Bronchial epithelial cell (primary cell): ENCODE data around the gene FGF12. TPM values are rescaled to one million over a fixed set of nuclear protein-coding genes. Genes with fewer than 3 reads are reported as not detected.

Experiments
- DNase-seq: peaks from one replicate; pipeline ENCODE4 v3.0.0-alpha.2; 2010; ENCODE audit warnings: low read depth
- FAIRE-seq: peaks from 2 replicates; lab custom pipeline; 2011; peaks lifted over from hg19 to GRCh38; lab: Jason Lieb, UNC
- H3K27me3 ChIP-seq: 2 replicates; pipeline ENCODE4 v1.5.1; 2011; ENCODE audit warnings: low read length; ENCODE audit not compliant: control insufficient read depth, insufficient read depth
- H3K36me3 ChIP-seq: 2 replicates; pipeline ENCODE4 v1.5.1; 2011; ENCODE audit warnings: low read length; ENCODE audit not compliant: control insufficient read depth, insufficient read depth
- H3K4me3 ChIP-seq: 2 replicates; pipeline ENCODE4 v1.5.1; 2011; ENCODE audit warnings: mild to moderate bottlenecking, low read depth, low read length, control low read depth
- CTCF ChIP-seq: IDR thresholded peaks from 2 replicates; pipeline ENCODE4 v1.5.1; 2011; ENCODE audit warnings: mild to moderate bottlenecking, moderate library complexity, low read length, control low read depth, inconsistent platforms; ENCODE audit not compliant: insufficient read depth, severe bottlenecking
- total RNA-seq: library from RNA; depleted of rRNA; stranded (reverse); fragments of >200 nt; gene quantifications from 2 replicates; pipeline ENCODE4 v1.2.1, GENCODE V29; 2014

FGF12 gene
- total RNA-seq, 1 donor from 2014 or later: not detected

- no peak for DNase-seq
- Histone ChIP-seq H3K4me3 (no peak overlapping the region), H3K27me3 (no peaks in the 10 kb centered on the region), H3K36me3 (no peaks in the 10 kb centered on the region)
- no peak for TF ChIP-seq CTCF
- FAIRE-seq: no peak
These were observed 51.2 kb downstream of the FGF12 start for GRCh38 chr3:192675958-192676649.

- no peaks in the 10 kb centered on the region for H3K27me3 ChIP-seq
- no peak for DNase-seq
- H3K36me3 ChIP-seq: no peaks in the 10 kb centered on the region
- no peak overlapping the region for H3K4me3 ChIP-seq
- FAIRE-seq: no peak
- TF ChIP-seq CTCF: no peak
These were observed 71.7 kb downstream of the FGF12 start for GRCh38 chr3:192655628-192656027.

GRCh38 chr3:192655040-192655439 is 72.3 kb downstream of the FGF12 start:
- Histone ChIP-seq H3K4me3 (no peak overlapping the region), H3K27me3 (no peaks in the 10 kb centered on the region), H3K36me3 (no peaks in the 10 kb centered on the region)
- FAIRE-seq (no peak), DNase-seq (no peak)
- no peak for TF ChIP-seq CTCF

- FAIRE-seq: no peak
- H3K4me3 ChIP-seq: no peak overlapping the region
- TF ChIP-seq CTCF: no peak
- H3K36me3 ChIP-seq: no peaks in the 10 kb centered on the region
- no peak for DNase-seq
- no peaks in the 10 kb centered on the region for H3K27me3 ChIP-seq
These were observed 73.5 kb downstream of the FGF12 start for GRCh38 chr3:192653862-192654261.

- no peaks in the 10 kb centered on the region for H3K27me3 ChIP-seq
- H3K4me3 ChIP-seq: no peak overlapping the region
- TF ChIP-seq CTCF: no peak
- DNase-seq (peak; percentile 5), FAIRE-seq (no peak)
- no peaks in the 10 kb centered on the region for H3K36me3 ChIP-seq
These were observed 74.6 kb downstream of the FGF12 start for GRCh38 chr3:192652727-192653126.
